NCI-H1105 (cell line): ENCODE results near the gene CCL24.
"Not testable (repeated sequence)": the region's sequence is repeated elsewhere in the genome, so short reads cannot be mapped to it uniquely, and the experiment has no call there.

Experiments
- DNase-seq: peaks from one replicate; lab custom pipeline; 2025; lab: John Stamatoyannopoulos, UW

CCL24 gene

GRCh38 chr7:75819711-75820110 lies 6.1 kb upstream of the CCL24 start:
- no peak for DNase-seq

- DNase-seq: no peak
Observed at GRCh38 chr7:75818472-75818871, 4.9 kb upstream of the CCL24 start.

- no peak for DNase-seq
Observed at GRCh38 chr7:75817116-75817515, 3.5 kb upstream of the CCL24 start.

GRCh38 chr7:75815418-75816064 lies 1.9 kb upstream of the CCL24 start:
- DNase-seq: no peak

GRCh38 chr7:75814407-75814947 lies 871 bp upstream of the CCL24 start:
- no peak for DNase-seq

GRCh38 chr7:75813084-75813483 lies 522 bp downstream of the CCL24 start:
- DNase-seq: no peak

- no peak for DNase-seq
Observed at GRCh38 chr7:75811894-75812678, 1.5 kb downstream of the CCL24 start.

GRCh38 chr7:75809396-75809795 lies 4.2 kb downstream of the CCL24 start:
- no peak for DNase-seq

GRCh38 chr7:75808106-75808505 lies 5.5 kb downstream of the CCL24 start:
- peak; percentile 88 for DNase-seq

- no peak for DNase-seq
Observed at GRCh38 chr7:75807452-75807851, 6.2 kb downstream of the CCL24 start.

GRCh38 chr7:75806560-75807307 lies 6.9 kb downstream of the CCL24 start:
- no peak for DNase-seq

GRCh38 chr7:75804705-75805104 lies 8.9 kb downstream of the CCL24 start:
- DNase-seq: no peak

- DNase-seq: no peak
Observed at GRCh38 chr7:75804004-75804403, 9.6 kb downstream of the CCL24 start.

- DNase-seq: no peak
Observed at GRCh38 chr7:75802552-75802821, 11.1 kb downstream of the CCL24 start.

- DNase-seq: no peak
Observed at GRCh38 chr7:75798770-75799169, 14.8 kb downstream of the CCL24 start.

- DNase-seq: no peak
Observed at GRCh38 chr7:75796420-75796819, 17.2 kb downstream of the CCL24 start.

GRCh38 chr7:75795831-75796285 lies 17.7 kb downstream of the CCL24 start:
- DNase-seq: no peak

GRCh38 chr7:75793676-75794075 lies 19.9 kb downstream of the CCL24 start:
- no peak for DNase-seq

- DNase-seq: not testable (repeated sequence)
Observed at GRCh38 chr7:75792567-75792966, 21.0 kb downstream of the CCL24 start.

GRCh38 chr7:75789361-75789924 lies 24.2 kb downstream of the CCL24 start:
- no peak for DNase-seq

- not testable (repeated sequence) for DNase-seq
Observed at GRCh38 chr7:75788154-75788847, 25.3 kb downstream of the CCL24 start.

GRCh38 chr7:75783058-75783457 lies 30.5 kb downstream of the CCL24 start:
- not testable (repeated sequence) for DNase-seq
